Parathyroid adenoma (tissue), 2 donors: Measurements from ENCODE around the gene SMIM24.

Experiments used
- H2AFZ ChIP-seq: fragments of 300-600 bp; sonication (generic); one replicate; pipeline ENCODE4 v1.7.0; 2017; ENCODE audit warnings: antibody characterized with exemption, mild to moderate bottlenecking
- H3K27ac ChIP-seq: fragments of 300-600 bp; sonication (generic); one replicate; pipeline ENCODE4 v1.7.0; 2017
- H3K27me3 ChIP-seq: fragments of 300-600 bp; sonication (generic); one replicate; pipeline ENCODE4 v1.7.0; 2017; ENCODE audit warnings: low read length; ENCODE audit not compliant: control insufficient read depth, insufficient read depth
- H3K36me3 ChIP-seq: fragments of 300-600 bp; sonication (generic); one replicate; pipeline ENCODE4 v1.7.0; 2017; ENCODE audit warnings: low read length; ENCODE audit not compliant: control insufficient read depth, insufficient read depth
- H3K4me1 ChIP-seq: fragments of 300-600 bp; sonication (generic); one replicate; pipeline ENCODE4 v1.7.0; 2017; ENCODE audit warnings: control low read depth
- H3K4me2 ChIP-seq: fragments of 300-600 bp; sonication (generic); one replicate; pipeline ENCODE4 v1.7.0; 2017; ENCODE audit warnings: low read length
- H3K4me3 ChIP-seq: fragments of 300-600 bp; sonication (generic); one replicate; pipeline ENCODE4 v1.7.0; 2017; ENCODE audit warnings: low read depth, low read length
- H3K79me2 ChIP-seq: fragments of 300-600 bp; sonication (generic); one replicate; pipeline ENCODE4 v1.7.0; 2017; ENCODE audit warnings: control low read depth
- H3K9ac ChIP-seq: fragments of 300-600 bp; sonication (generic); one replicate; pipeline ENCODE4 v1.7.0; 2017; ENCODE audit warnings: mild to moderate bottlenecking
- H3K9me3 ChIP-seq: fragments of 300-600 bp; sonication (generic); one replicate; pipeline ENCODE4 v1.7.0; 2017; ENCODE audit warnings: low read length; ENCODE audit not compliant: control insufficient read depth
- CTCF ChIP-seq: fragments of 300-600 bp; sonication (generic); IDR thresholded peaks from one replicate; pipeline ENCODE4 v1.7.0; 2017; ENCODE audit warnings: antibody characterized with exemption, mild to moderate bottlenecking
- donor health status: primary hyperparathyroidism.

SMIM24 gene

GRCh38 chr19:3522421-3523360 is 42.4 kb upstream of the SMIM24 start:
- Histone ChIP-seq H3K4me2 (no peak overlapping the region), H3K79me2 (peaks cover 45% of the 10 kb centered on the region), H3K9ac (no peak overlapping the region), H2AFZ (no peak overlapping the region), H3K36me3 (no peaks in the 10 kb centered on the region), H3K27me3 (no peaks in the 10 kb centered on the region), H3K4me1 (peaks cover 4% of the 10 kb centered on the region), H3K27ac (no peak overlapping the region), H3K9me3 (no peaks in the 10 kb centered on the region), H3K4me3 (no peak overlapping the region)
- TF ChIP-seq CTCF = no peak

- Histone ChIP-seq H3K27ac (no peak overlapping the region), H3K4me3 (no peak overlapping the region), H3K36me3 (no peaks in the 10 kb centered on the region), H3K9ac (no peak overlapping the region), H3K4me1 (peaks cover 7% of the 10 kb centered on the region), H3K27me3 (no peaks in the 10 kb centered on the region), H3K9me3 (no peaks in the 10 kb centered on the region), H2AFZ (no peak overlapping the region), H3K79me2 (peaks cover 57% of the 10 kb centered on the region), H3K4me2 (no peak overlapping the region)
- no peak for TF ChIP-seq CTCF
Measured at GRCh38 chr19:3521104-3521445, 40.8 kb upstream of the SMIM24 start.

GRCh38 chr19:3520166-3521103 is 40.1 kb upstream of the SMIM24 start:
- Histone ChIP-seq H3K79me2 (peaks cover 61% of the 10 kb centered on the region), H3K27me3 (no peaks in the 10 kb centered on the region), H3K9ac (no peak overlapping the region), H3K4me1 (peaks cover 7% of the 10 kb centered on the region), H3K36me3 (no peaks in the 10 kb centered on the region), H3K27ac (no peak overlapping the region), H3K4me3 (no peak overlapping the region), H2AFZ (no peak overlapping the region), H3K9me3 (no peaks in the 10 kb centered on the region), H3K4me2 (no peak overlapping the region)
- TF ChIP-seq CTCF = no peak

GRCh38 chr19:3519126-3519525 is 38.8 kb upstream of the SMIM24 start:
- Histone ChIP-seq H2AFZ (no peak overlapping the region), H3K4me2 (no peak overlapping the region), H3K79me2 (peaks cover 70% of the 10 kb centered on the region), H3K27me3 (no peaks in the 10 kb centered on the region), H3K9ac (no peak overlapping the region), H3K27ac (no peak overlapping the region), H3K4me1 (peaks cover 7% of the 10 kb centered on the region), H3K36me3 (no peaks in the 10 kb centered on the region), H3K9me3 (no peaks in the 10 kb centered on the region), H3K4me3 (no peak overlapping the region)
- TF ChIP-seq CTCF = no peak
